ENCODE results near the gene PDXK. TPM values are rescaled to one million over a fixed set of nuclear protein-coding genes. Genes with fewer than 3 reads are reported as not detected.
A peak's percentile ranks its signal among the peaks of the same experiment; 100 is the strongest.

PDXK gene
- total and polyA plus RNA-seq, 9 of the 15 experiments (the other 6 are each of a cell fraction or from before 2014, with no cell fraction given), result 5.6 to 162 (median 76.5) TPM

DNA sequence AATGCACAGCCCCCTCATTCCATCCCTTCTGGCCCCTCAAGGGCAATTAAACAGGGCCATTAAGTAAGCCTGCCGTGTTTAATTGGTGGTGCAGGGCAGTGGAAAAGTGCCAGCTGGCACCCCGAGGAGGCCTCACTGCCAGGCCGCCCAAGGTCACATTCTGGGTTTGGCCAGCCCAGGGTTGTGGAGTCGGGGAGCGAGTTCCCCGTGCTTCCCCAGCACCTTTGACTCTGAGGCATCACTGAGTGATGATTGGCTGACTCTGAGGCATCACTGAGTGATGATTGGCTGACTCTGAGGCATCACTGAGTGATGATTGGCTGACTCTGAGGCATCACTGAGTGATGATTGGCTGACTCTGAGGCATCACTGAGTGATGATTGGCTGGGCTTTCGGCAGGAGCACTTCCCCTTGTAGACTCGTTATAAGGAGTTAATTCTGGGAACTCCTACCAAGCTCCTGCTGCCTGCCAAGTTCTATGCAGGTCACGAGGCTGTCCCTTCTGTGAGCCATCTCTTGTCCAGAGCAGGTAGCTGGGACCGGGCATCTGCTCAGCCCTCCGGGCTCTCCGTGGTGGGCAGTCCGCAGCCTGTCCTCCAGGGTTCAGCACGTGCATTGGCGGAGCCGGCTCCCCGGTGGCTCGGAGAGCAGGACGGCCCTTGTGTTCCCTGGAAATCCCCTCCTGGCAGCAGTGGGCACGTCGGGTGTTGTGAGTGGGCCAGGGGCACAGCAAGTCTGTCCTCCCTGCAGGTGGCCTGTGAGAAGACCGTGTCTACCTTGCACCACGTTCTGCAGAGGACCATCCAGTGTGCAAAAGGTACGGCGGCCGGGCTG lies 36.2 kb downstream of the PDXK start (continued):
- no peak for TF ChIP-seq GATAD2A (IDR thresholded peaks at IDR 0.05)
- no peak for TF ChIP-seq POU5F1 (IDR thresholded peaks at IDR 0.05; ENCODE audit: borderline replicate concordance, low read depth, low read length, partially characterized antibody)
- no peak for TF ChIP-seq ETS2 (tag; IDR thresholded peaks at IDR 0.05; ENCODE audit: borderline replicate concordance, poor library complexity, severe bottlenecking)
- no peak for TF ChIP-seq ATF1 (CRISPR knock-in tag; IDR thresholded peaks at IDR 0.05)
- TF ChIP-seq ATF1 (tag; IDR thresholded peaks at IDR 0.05), result peak; percentile 74; the same call in 1 of the 2 replicates
- TF ChIP-seq FOS (IDR thresholded peaks at IDR 0.05; ENCODE audit: extremely low read depth, insufficient read length), result peak; percentile 98
- TF ChIP-seq, protein P1, sequence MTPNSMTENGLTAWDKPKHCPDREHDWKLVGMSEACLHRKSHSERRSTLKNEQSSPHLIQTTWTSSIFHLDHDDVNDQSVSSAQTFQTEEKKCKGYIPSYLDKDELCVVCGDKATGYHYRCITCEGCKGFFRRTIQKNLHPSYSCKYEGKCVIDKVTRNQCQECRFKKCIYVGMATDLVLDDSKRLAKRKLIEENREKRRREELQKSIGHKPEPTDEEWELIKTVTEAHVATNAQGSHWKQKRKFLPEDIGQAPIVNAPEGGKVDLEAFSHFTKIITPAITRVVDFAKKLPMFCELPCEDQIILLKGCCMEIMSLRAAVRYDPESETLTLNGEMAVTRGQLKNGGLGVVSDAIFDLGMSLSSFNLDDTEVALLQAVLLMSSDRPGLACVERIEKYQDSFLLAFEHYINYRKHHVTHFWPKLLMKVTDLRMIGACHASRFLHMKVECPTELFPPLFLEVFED (CRISPR knock-in tag; conservative IDR thresholded peaks at IDR 0.05), result no peak
- TF ChIP-seq C11orf30 (IDR thresholded peaks at IDR 0.05; ENCODE audit: low read depth), result no peak
- TF ChIP-seq TRIM28 (IDR thresholded peaks at IDR 0.05), result no peak
- no peak for TF ChIP-seq BRD4 (IDR thresholded peaks at IDR 0.05)
- no peak for TF ChIP-seq HNRNPL (IDR thresholded peaks at IDR 0.05; ENCODE audit: low read depth, low read length)
- TF ChIP-seq PRMT5 (CRISPR knock-in tag; IDR thresholded peaks at IDR 0.05), result no peak

All from K562 (cell line).